ENCODE data around the gene FOXA3. TPM values are rescaled to one million over a fixed set of nuclear protein-coding genes. Genes with fewer than 3 reads are reported as not detected.
A peak's percentile ranks its signal among the peaks of the same experiment; 100 is the strongest.
"Not testable (repeated sequence)": the region's sequence is repeated elsewhere in the genome, so short reads cannot be mapped to it uniquely, and the experiment has no call there.

FOXA3 gene
- total RNA-seq, 3 donors from 2014 or later: 14.1 to 33.7 (median 32.9) TPM

DNA sequence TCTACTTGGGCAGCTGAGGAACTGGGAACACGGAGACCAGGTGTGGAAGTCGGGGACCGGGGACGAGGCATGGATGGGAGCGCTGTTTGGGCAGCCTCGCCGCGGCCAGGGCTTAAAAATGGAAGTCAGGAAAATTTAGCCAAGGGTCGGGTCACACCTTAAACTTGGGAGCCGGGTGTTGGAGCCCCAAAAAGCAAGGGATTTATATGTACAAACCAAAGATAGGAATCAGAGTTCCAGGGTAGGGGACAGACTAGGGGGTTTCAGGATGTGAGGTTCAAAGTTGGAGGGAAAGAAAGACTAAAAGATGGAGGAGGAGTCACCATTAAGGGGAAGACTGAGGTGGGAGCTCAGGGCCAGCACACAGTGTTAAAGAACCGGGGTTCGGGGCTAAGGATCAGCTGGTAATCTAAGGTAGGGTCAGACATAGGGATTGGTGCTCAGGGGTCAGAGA, 530 bp downstream of the FOXA3 start:
- Histone ChIP-seq H3K4me1 (ENCODE audit: low read depth) (peaks cover 23% of the 10 kb centered on the region), H3K4me3 (peak overlapping the region; percentile 32), H3K9me3 (no peaks in the 10 kb centered on the region), H3K36me3 (ENCODE audit: low read depth) (no peaks in the 10 kb centered on the region)
- ATAC-seq (no peak), DNase-seq (no peak)
- TF ChIP-seq, protein P1, sequence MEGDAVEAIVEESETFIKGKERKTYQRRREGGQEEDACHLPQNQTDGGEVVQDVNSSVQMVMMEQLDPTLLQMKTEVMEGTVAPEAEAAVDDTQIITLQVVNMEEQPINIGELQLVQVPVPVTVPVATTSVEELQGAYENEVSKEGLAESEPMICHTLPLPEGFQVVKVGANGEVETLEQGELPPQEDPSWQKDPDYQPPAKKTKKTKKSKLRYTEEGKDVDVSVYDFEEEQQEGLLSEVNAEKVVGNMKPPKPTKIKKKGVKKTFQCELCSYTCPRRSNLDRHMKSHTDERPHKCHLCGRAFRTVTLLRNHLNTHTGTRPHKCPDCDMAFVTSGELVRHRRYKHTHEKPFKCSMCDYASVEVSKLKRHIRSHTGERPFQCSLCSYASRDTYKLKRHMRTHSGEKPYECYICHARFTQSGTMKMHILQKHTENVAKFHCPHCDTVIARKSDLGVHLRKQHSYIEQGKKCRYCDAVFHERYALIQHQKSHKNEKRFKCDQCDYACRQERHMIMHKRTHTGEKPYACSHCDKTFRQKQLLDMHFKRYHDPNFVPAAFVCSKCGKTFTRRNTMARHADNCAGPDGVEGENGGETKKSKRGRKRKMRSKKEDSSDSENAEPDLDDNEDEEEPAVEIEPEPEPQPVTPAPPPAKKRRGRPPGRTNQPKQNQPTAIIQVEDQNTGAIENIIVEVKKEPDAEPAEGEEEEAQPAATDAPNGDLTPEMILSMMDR (IDR thresholded peaks at IDR 0.05): no peak
- intact Hi-C loops (cut with DNase I, micrococcal nuclease): no loop called here

DNA sequence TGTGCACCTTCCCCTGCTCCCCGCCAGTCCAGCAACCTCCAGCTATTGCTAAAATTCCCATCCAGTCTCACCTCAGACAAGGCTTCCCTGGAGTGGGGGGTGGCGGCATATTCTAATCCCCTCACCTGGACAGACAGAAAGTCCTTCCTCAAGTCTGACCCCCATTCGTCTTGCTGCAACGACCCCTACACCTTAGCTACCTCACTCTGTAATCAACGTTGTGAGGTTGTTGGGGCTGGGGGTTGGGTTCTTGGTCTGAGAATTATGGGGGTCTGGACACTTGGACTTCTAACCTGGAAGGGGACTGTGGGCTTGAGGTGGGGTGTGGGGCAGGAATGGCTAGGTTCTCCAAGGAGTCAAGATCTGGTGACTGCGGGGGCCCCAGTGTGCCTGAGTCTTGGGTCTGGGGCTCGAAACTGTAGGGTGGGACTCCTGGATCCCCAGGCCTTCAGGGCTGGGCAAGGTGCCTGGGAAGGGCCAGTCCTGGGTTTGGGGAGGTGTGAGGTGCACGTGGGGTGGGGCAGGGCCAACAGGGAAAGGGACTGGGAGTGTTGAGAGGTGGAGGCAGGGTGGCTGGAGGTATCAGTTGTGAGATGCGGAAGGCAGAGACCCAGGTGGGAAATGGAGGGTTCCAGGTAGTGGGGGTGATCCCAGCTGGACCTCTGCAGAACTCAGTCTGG, 1.3 kb downstream of the FOXA3 start:
- DNase-seq (peak; percentile 50 to 77 (median 76)), ATAC-seq (peak; percentile 2)
- TF ChIP-seq, protein P1 (IDR thresholded peaks at IDR 0.05): no peak
- Histone ChIP-seq H3K4me1 (ENCODE audit: low read depth) (peaks cover 23% of the 10 kb centered on the region), H3K36me3 (ENCODE audit: low read depth) (no peaks in the 10 kb centered on the region), H3K4me3 (peak overlapping the region; percentile 32), H3K9me3 (no peaks in the 10 kb centered on the region)
- intact Hi-C loops (cut with DNase I, micrococcal nuclease): no loop called here

DNA sequence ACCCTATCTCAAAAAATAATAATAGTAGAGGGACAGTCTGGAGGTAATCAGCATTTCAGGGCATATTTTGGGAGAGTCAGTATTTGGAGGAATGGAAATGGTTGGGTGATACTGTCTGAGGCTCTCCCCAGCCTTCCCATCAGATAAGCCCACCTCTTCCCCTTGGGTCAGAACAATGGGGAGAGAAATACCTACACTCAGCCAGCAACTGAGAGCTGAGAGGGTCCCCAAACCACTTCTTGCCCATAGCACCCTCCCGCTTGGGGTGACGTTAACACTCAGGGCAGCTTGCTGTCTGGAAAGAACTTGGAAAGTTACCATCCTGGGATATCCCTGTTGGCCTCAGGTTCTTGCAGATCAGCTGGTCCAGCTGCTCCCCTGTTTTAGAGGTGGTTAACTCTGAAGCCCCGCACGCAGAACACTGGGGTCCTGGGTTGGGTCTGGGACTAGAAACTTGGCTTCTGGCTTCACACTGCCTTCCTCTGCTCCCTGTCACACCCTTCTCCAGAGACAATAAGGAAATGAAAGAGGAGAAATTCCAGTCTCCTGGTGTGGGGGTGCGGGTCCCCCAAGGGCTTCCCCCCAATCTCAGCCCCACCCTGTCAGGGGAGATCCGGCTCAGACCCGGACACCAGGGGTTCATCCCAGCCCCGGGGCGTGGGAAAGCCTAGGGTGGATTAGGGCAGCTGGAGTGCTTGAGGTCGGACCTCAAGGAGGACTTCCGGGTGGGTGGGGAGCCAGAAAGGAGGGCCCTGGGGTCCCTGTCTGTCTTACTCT, 2.5 kb downstream of the FOXA3 start:
- H3K4me3 ChIP-seq: peak overlapping the region; percentile 10

DNA sequence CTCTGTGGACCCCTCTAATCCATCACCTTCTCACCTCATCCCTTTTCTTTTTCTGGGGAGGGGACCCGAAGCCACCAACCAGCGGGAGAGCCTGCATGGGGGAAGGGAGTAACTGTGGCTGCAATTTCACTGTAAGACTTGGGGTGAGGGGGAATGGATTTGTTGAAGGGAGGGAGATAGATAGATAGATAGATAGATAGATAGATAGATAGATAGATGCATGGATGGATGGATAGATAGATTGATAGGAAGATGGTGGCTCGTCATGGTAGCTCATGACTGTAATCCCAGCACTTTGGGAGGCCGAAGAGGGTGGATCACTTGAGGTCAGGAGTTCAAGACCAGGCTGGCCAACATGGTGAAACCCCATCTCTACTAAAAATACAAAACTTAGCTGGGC, 3.1 kb downstream of the FOXA3 start:
- H3K36me3 ChIP-seq (ENCODE audit: low read depth); ATAC-seq; intact Hi-C loops (cut with DNase I, micrococcal nuclease); H3K9me3 ChIP-seq; H3K4me3 ChIP-seq: not testable (repeated sequence)
- peaks cover 11% of the 10 kb centered on the region for H3K4me1 ChIP-seq (ENCODE audit: low read depth)
- DNase-seq: peak in 1 of 3 donors; percentile 2

More for the DNA sequence above, 2.5 kb downstream of the FOXA3 start:
- no peaks in the 10 kb centered on the region for H3K9me3 ChIP-seq
- DNase-seq (peak; percentile 46 to 77 (median 69)), ATAC-seq (peak; percentile 19)
- intact Hi-C loops (cut with DNase I, micrococcal nuclease): no loop called here
- H3K4me1 ChIP-seq (ENCODE audit: low read depth): peaks cover 18% of the 10 kb centered on the region
- TF ChIP-seq, protein P1 (IDR thresholded peaks at IDR 0.05): no peak
- H3K36me3 ChIP-seq (ENCODE audit: low read depth): no peaks in the 10 kb centered on the region

DNA sequence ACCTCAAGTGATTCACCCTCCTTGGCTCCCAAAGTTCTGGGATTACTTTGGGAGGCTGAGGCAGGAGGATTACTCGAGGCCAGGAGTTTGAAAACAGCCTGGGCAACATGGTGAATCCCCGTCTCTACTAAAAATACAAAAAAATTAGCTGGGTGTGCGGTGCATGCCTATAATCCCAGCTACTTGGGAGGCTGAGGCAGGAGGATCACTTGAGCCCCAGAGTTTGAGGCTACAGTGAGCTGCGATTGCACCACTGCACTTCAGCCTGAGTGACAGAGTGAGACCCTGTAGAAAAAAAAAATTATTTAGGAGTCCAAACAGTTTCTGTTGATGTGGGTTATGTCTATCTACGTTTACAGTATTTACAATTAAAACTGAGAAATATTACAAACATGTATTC, 6.7 kb downstream of the FOXA3 start:
- intact Hi-C loops (cut with DNase I, micrococcal nuclease): no loop called here
- Histone ChIP-seq H3K9me3 (no peaks in the 10 kb centered on the region), H3K4me3 (no peak overlapping the region), H3K4me1 (ENCODE audit: low read depth) (peaks cover 6% of the 10 kb centered on the region), H3K36me3 (ENCODE audit: low read depth) (no peaks in the 10 kb centered on the region)
- TF ChIP-seq, protein P1 (IDR thresholded peaks at IDR 0.05): no peak
- ATAC-seq (no peak), DNase-seq (no peak)

All from mucosa of descending colon (tissue), 3 donors.